HuH-7 (cell line): Measurements from ENCODE around the gene AUTS2.
"Not testable (repeated sequence)": the region's sequence is repeated elsewhere in the genome, so short reads cannot be mapped to it uniquely, and the experiment has no call there.

ENCODE experiments used
- DNase-seq: peaks from one replicate; pipeline ENCODE4 v3.0.0; 2011; ENCODE audit warnings: low spot score

Gene AUTS2

DNA sequence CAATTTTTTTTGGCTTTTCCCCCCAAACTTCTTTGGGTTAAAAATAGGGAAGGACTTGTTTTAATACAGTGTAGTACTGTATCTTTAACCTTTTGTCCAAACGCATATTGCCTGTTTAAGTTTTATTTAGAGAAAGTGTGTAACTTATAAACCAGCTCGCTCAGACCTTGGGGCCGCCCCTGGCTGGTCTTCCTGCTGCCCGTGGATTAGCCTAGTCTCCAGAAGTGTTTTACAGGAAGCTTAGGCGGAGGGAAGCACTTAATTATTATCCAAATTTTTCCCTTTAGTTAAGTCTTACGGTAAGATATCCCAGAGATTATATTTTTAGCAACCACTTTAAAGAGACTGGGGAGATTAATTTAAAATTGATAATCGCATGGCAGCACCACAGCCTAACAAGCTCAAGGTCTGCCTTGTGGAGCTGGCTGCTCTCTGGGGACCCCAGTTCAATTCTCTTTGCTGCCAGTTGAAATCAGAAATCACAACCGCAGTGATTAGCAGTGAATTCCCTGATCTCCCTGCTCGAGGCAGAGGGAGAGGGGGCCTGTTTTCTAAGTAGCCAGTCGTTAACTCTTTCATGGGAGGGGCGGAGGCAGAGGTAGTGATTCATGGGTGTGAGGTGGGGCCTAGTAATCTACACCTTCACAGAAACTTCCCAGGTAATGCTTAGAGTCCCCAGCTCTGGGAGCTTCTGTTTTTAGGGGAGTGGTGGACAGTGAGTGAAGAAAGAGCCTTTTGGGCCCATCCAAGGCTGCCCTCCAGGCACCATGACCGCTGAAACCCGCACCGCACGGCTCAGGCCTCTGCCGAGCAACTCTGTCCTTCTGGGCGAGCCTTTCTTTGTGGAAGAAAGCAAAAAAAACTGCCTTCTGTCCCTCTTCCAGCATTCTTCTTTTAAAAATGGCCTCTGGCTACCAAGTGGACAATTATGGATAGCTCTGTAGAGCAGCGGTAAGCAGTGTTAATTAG lies 984.9 kb downstream of the AUTS2 start:
- no peak for DNase-seq

DNA sequence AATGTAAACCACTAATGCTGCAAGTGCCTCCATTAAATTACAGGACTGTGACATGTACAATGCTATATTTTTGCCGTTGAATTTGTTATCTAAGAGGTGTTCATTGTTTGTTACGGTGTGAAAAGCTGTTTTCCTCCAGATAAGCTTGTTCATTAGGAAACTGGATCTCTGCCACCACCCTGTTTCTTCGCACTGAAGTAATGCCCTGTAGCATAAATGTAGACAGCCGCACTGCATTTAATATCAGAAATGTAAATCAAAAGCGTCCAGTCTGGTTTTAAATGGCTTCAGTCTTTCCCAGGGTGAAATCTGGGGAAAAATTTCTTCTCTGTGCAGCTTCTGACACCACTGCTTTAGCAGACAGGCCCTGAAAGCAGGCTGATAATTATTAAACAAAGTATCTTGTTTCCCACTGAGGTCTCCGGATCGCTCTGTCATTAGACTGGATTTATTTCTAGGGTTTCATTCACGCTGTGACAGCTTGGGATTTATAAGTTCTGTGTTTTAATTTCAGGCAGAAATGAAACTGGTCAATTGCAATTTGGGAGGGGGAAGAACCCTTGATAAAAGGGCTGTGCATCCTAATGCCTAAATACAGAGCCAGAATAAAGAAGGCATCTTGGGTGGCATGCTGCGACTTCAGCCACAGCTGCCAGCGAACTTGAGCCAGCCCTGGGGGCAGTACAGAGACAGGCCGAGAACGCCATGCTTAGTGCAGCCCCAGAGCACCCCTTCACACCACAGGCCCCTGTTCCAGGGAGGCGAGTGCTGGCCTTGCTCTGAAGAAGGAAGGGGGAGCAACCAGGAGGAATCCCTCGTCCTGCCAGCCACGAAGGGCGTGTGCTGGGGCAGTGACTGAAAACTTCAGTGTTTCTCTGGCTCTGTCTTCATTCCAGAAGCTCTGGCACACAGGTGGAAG lies 985.9 kb downstream of the AUTS2 start:
- DNase-seq = no peak

DNA sequence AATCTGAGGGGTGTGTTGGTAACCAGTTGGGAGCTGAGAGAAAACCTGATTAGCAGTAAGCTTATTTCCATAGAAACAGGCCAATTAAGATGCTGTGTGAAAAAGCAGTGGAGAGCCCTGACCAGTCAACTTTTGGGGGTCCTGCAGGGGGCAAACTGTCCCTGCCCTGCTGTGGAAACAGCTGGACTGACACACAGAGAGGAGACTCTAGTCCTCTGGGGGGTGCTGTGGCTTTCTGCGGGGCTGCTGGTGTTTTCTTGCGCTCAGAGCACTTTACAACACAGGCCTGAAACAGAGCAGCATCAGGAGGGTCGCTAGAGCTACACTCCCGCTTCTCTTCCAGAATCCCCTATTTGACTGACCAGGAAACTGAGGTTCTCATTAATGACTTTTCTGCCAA lies 986.8 kb downstream of the AUTS2 start:
- no peak for DNase-seq

DNA sequence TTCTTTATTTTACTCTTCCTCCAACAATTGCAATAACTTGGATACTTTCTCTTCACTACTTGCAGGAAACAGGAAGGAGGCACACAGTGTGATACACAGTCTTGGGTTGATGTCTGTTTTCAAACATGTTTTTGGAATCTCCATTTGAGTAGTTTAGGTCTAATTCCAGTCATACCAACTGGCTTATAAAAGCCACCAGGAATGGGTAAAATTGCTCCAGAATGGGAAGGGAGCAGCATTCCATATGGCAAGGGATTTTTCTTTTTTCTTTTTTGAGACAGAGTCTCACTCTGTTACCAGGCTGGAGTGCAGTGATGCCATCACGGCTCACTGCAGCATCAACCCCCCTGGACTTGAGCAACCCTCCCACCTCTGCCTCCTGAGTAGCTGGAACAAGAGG lies 988.5 kb downstream of the AUTS2 start:
- no peak for DNase-seq

DNA sequence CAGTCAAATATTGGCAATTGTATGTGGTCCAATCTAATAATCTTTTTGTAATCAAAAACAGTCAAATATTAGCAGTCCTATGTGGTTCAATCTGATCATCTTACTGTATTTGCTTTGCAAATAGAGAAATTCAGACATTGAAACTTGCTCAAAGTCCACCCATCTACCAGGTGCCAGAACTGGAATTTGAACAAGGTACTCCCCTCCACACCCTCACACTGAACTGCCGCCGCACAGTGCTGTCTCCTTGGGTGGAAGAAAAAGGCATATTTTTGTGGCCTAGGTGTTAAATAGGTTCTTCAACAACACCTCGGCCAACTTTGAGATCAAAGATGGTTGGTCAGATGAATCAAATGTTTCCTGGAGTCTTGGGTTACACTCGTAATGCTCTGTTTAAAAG lies 989.5 kb downstream of the AUTS2 start:
- DNase-seq = no peak

DNA sequence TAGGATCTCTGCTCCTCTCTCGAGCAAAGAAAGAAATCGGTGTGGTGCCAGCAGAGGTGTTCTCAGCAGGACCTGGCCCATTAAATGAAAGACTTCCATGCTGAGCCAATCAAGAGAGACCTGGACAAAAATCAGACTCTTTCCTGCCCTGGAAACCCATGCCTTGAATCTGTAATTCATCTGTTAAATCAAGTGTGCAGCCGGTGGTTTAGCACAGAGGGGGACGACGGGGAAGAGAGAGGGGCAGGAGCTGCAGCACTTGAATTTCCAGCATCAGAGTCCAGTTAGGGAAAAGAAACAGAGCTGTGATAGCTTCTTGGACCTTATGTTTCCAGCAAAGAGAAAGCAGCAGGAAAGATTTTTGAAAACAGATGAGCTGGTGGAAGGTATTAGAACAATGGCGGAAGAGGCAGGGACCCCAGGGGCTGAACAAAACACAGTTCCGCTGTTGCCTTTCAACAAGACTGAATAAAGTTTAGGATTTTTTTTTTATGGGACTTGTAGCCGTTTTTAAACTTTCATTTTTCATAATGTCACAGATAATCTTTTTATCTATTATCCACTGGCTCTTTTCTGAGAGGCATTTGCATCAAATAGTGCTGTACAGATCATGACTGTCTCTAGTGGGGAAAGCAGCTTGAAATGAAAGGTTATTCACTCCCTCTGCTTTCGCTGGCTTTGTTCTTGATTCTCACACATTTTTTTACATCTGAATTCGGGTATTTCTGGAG lies 990.1 kb downstream of the AUTS2 start:
- DNase-seq = no peak

DNA sequence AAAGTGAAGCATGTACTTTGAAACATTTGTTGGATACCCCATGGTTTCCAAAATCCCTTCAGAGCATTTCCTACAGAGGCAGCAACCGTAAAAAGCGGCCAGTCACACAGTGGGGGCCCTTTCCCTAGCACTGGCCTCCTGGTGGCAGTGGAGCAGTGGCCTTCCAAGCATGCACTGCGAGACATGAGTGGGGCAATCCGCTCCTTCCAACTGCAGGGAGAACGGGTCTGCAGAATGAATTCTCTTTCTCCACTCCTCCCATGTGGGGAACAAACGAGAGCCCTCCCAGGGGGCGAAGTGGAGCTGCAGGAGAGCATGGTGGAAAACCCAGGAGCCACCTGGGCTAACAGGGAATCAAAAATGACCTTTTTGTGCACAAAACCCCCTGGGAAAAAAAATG lies 990.7 kb downstream of the AUTS2 start:
- no peak for DNase-seq

DNA sequence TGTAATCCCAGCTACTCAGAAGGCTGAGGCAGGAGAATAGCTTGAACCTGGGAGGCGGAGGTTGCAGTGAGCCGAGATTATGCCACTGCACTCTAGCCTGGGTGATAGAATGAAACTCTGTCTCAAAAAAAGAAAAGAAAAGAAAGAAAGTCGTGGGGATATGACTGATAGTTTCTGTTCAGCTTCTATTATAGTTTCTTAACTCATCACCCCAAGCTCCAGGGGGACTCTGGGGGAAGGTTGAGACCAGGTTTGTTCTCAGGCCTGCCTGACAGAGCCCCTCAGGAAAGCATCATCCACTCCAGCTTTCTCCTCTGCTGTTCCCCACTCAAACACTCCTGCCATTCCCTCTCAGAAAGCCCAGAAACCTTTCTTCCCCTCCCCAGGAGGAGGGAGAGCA lies 991.3 kb downstream of the AUTS2 start:
- no peak for DNase-seq

DNA sequence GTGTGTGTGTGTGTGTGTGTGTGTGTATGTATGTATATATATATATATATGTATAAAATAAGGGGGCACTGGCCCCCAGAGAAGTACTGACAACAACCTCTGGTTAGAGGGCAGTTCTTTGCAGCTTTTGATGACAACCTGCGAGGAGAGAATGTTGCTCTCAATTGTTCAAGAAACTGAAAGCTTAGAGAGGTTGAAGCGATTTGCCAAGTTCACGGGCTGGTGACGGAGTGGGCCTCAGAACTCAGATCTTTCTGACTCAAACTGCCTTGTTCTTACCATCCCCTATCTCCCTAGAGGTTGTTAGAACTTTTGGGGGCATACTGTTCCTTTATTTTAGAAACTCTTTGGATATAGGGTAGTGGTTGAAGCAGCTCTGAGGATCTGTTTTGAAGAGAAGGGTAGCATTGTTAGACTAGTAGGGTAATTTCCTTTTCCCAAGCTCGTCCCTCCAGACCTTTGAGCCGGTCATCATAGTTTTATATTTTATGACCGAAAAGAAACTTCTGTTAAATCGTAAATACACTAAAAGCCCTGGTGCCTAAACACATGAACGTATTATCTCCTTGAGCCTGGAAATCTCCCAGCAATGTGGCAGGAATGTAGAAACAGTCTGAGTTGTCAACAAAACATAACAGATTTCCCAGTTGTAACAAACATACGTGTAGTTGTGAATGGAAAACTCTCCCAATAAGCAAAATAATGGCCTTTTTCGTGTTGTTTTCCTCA lies 992.0 kb downstream of the AUTS2 start:
- no peak for DNase-seq

DNA sequence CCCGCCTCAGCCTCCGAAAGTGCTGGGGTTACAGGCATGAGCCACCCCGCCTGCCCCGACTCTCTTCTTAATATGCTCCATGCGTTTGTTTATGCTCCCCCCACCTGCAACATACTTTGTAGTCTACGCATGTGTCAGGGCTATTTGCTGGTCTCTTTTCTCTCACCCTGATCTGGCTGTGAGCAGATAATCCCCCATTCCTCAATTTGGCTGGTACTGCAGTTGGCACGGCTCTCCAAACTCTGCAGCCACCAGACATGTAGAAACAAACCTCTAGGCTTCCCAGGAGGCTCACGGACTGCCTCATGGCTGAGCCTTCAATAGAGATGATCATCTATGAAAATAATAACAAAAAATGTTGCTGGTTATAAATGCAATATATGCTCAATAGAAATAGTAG lies 993.4 kb downstream of the AUTS2 start:
- DNase-seq = no peak

DNA sequence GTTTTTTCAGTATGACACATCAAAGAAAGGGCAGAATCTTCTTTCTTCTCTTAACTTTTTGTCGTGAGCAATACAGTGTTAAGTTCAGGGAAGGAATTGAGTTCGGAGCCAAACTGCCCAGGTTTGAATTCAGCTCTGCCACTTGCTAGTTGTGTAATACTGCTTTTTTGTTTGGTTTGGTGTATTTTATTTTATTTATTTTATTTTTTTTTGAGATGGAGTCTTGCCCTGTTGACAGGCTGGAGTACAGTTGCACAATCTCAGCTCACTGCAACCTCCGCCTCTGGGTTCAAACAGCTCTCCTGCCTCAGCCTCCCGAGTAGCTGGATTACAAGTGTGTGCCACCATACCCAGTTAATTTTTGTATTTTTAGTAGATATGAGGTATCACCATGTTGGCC lies 993.9 kb downstream of the AUTS2 start:
- no peak for DNase-seq

DNA sequence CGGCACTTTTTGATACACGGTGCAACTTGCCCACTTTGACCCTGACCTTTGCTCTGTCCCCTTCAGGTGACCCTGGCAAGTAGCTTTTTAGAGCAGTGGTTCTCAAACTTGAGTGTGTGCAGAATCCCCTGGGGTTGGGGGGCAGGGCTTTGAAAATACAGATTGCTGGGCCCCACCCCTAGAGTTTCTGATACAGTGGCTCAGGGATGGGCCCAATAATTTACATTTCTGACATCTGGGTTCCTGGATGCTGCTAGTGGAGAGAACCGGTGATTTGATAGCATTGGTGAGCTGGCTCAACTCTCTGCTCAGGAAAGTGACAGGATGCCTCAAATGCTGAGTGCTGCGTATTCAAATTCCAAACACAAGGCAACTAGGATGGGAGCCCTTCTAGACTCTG lies 995.9 kb downstream of the AUTS2 start:
- DNase-seq = no peak

DNA sequence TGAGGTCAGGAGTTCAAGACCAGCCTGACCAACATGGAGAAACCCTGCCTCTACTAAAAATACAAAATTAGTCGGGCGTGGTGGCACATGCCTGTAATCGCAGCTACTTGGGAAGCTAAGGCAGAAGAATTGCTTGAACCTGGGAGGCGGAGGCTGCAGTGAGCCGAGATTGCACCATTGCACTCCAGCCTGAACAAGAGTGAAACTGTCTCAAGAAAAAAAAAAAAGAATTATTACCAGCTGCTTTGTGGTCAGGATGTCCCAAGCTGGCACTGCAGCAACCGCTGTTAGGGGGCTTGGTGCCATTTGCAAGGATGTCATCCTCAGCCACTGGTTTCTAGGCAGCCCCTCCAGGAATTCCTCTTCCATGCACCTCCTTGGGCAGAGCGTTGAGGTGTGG lies 996.6 kb downstream of the AUTS2 start:
- DNase-seq = not testable (repeated sequence)

DNA sequence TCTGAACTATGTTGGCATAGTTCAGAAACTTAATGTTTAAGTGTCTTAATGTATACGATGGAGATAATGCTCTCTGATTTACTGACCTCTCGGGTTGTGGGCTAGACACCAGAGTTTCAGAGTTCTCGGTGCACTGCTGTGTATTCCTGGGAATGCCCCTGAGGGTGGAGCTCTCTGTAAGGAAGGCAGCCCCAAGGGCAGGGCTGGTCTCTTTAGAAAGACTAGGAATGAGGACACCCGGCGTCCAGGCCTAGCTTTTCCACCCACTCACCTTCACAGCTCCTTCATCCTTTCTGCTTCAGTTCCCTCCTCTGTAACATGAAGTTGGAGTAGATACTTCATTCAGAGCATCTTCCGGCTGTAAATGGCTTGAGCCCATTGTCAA lies 997.1 kb downstream of the AUTS2 start:
- DNase-seq = no peak

DNA sequence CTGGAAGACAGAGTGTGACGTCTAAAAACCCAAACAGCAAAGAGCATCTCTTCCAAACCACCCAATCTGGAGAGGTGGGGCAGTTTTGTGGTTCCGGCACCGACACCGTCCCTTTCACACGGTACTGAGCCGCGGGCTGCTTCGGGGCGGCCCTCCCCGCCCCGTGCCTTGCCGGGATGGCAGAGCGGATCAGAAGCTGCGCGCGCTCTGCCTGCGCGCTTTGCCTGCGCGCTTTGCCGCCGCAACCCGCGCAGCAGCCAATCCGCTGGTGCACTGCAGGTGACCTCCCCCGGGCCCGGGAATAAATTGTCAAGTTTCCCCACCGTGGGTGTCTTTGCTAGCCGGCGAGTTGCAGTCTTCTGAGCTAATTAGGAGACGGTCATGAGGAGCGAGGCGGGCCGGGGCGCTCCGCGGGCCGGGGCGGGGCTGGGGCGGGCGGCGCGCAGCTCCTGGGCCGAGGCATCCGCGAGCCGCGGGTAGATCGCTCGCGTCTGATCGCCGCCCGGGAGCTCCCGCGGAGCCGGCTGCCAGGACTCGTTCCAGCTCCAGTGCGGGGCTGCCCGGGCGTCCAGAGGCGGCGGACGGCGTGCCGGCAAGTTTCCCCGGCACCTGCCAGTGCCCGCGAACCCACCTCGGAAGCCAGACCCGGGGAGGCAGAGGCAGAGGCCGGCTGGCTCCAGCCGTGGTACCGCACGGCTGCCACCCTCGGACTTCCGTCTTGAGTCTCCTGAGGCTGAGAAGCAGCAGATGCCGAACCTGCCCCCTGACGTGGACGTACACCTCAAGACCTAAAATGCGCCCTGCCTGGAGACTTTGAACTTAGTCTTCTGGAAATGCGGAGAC lies 997.7 kb downstream of the AUTS2 start:
- DNase-seq = no peak

DNA sequence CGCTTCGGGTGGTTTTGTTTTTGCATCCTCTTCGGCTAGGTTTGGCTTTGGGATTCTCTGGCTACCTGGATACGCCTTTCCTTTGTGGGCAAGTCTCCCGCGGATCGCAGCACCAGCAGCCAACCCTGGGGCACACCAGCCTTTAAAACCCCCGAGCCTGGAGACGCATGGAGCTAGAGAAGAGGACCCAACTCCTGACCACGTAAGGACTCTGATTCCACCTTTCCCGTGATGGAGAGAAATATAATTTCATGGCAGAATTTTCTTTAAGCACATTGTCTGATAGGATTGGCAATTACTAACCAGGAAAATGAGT lies 998.3 kb downstream of the AUTS2 start:
- no peak for DNase-seq

DNA sequence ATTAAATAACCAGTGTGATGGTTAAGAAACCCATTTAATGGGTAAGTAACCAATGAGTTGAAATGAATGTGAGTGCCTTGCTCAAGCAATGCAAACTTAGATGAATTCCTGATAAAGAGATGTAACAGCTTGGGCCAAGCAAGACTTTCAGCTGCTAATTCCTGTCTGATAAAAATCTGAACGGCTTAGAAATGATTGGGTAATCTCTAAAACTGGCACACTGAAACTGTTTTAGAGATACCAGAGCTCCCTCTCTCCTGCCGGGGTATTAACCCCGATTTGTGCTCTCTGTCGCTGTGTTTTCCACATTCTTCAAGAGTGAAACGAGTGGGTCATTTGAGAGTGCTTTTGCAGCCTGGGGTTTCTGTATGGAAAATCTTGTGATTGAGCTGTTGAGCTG lies 998.8 kb downstream of the AUTS2 start:
- no peak for DNase-seq

DNA sequence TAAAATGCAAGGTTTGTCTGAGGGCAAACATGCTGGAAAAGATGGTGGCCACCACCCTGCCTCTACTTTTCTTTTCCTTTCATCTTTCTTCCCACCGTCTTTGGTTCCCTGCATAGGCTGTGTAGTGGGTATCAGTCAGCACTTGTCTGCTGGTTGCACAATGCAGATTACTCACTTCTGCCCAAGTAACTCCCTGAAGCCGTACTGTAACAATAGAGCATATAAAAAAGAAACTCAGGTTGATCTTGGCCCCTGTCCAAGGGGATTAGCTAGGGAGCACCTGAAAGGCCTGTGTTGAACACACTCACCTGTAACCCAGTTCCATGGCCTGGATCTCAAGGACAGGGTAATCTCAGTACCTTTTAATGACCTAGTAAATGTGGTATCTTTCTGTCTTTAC lies 1000.7 kb downstream of the AUTS2 start:
- DNase-seq = no peak

DNA sequence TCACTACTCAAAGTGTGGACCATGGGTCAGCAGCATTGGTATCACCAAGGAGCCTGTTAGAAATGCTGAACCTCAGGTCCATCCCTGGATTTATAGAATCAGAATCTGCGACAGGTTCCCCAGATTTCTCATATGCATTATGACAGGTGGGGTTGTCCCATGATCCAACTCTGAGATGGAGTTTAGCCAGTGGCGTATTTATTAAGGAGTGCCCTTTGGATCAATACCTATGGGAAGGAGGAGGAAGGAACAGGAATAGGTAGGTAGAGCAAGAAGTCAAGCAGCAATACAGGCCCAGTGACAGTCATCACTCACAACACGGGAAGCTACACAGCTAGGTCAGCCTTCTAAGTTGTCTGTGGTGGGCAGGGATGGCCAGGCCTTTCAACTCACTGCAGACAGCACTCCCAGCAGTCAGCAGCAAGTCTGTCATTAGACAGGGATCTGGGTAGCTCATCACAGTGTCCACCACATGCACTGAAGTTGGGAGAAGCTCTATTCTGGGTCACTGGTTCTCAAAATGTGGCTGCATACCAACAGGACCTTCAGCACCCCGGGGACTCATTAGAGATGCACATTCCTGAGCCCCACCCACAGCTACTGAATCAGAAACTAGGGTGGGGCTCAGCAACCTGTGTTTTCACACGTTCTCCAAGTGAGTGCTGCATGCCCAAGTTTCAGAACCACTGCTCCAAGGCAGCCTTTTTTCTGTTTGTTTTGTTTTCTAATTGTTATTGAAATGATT lies 1001.3 kb downstream of the AUTS2 start:
- DNase-seq = no peak

DNA sequence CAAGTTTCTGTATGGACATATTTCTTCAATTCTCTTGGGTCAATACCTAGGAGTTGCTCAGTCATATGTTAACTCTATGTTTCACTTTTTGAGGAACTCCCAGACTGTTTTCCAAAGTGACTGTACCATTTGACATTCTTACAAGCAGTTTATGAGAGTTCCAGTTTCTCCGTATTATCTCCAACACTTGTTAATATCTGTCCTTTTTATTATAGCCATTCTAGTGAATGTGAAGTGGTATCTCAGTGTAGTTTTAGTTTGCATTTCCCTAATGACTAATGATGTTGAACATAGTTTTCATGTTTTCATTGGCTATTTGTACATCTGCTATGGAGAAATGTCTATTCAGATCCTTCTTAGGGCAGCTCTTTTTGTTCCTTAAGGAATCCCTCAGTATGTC lies 1002.7 kb downstream of the AUTS2 start:
- no peak for DNase-seq
